Parathyroid adenoma (tissue), 2 donors: Measurements from ENCODE around the gene CLIC6.

Experiments
- H2AFZ ChIP-seq: fragments of 300-600 bp; sonication (generic); one replicate; pipeline ENCODE4 v1.7.0; 2017; ENCODE audit warnings: antibody characterized with exemption, mild to moderate bottlenecking
- H3K27ac ChIP-seq: fragments of 300-600 bp; sonication (generic); one replicate; pipeline ENCODE4 v1.7.0; 2017
- H3K27me3 ChIP-seq: fragments of 300-600 bp; sonication (generic); one replicate; pipeline ENCODE4 v1.7.0; 2017; ENCODE audit warnings: low read length; ENCODE audit not compliant: control insufficient read depth, insufficient read depth
- H3K36me3 ChIP-seq: fragments of 300-600 bp; sonication (generic); one replicate; pipeline ENCODE4 v1.7.0; 2017; ENCODE audit warnings: low read length; ENCODE audit not compliant: control insufficient read depth, insufficient read depth
- H3K4me1 ChIP-seq: fragments of 300-600 bp; sonication (generic); one replicate; pipeline ENCODE4 v1.7.0; 2017; ENCODE audit warnings: control low read depth
- H3K4me2 ChIP-seq: fragments of 300-600 bp; sonication (generic); one replicate; pipeline ENCODE4 v1.7.0; 2017; ENCODE audit warnings: low read length
- H3K4me3 ChIP-seq: fragments of 300-600 bp; sonication (generic); one replicate; pipeline ENCODE4 v1.7.0; 2017; ENCODE audit warnings: low read depth, low read length
- H3K79me2 ChIP-seq: fragments of 300-600 bp; sonication (generic); one replicate; pipeline ENCODE4 v1.7.0; 2017; ENCODE audit warnings: control low read depth
- H3K9ac ChIP-seq: fragments of 300-600 bp; sonication (generic); one replicate; pipeline ENCODE4 v1.7.0; 2017; ENCODE audit warnings: mild to moderate bottlenecking
- H3K9me3 ChIP-seq: fragments of 300-600 bp; sonication (generic); one replicate; pipeline ENCODE4 v1.7.0; 2017; ENCODE audit warnings: low read length; ENCODE audit not compliant: control insufficient read depth
- TF ChIP-seq, protein P1 (sequence below): fragments of 300-600 bp; sonication (generic); IDR thresholded peaks from one replicate; pipeline ENCODE4 v1.7.0; 2017; ENCODE audit warnings: antibody characterized with exemption, mild to moderate bottlenecking
- donor health status: primary hyperparathyroidism.

Gene CLIC6

DNA sequence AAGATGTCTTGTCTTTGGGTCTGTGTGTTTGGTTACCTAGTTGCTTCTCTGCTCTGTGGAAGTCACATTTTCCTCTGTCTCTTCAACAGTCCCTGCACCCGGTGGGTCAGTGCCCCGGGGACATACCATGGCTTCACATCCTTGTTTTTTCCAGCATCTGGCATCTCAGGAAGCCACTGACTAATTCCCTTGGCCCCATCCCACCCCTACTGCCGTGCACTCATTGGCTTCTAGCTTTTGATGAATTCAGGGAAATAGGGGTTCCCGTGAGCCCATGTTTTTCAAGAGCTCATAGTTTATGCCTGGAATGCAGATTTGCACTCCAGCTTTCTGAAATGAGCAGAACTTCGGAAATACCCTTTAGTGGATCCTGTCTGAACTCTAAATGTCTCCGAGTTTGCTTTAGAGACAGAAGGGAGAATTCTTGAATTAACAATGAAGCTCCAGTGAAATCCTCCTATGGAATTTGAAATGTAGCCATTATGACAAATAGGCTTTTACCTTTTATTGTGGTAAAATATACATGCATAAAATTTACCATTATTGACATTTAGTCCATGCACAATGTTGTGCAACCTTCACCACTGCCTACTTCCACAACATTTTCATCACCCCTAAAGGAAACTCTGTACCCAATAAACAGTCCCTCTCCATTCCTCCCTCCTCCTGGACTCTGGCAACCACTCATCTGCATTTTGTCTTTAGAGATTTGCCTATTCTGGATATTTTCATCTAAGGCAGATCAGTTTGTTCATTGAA is 67.5 kb downstream of the CLIC6 start:
- H3K36me3 ChIP-seq, result no peaks in the 10 kb centered on the region
- H3K4me1 ChIP-seq, result no peaks in the 10 kb centered on the region
- H3K27ac ChIP-seq, result no peak overlapping the region
- no peaks in the 10 kb centered on the region for H3K9me3 ChIP-seq
- H2AFZ ChIP-seq, result no peak overlapping the region
- no peak overlapping the region for H3K4me3 ChIP-seq
- TF ChIP-seq, protein P1, sequence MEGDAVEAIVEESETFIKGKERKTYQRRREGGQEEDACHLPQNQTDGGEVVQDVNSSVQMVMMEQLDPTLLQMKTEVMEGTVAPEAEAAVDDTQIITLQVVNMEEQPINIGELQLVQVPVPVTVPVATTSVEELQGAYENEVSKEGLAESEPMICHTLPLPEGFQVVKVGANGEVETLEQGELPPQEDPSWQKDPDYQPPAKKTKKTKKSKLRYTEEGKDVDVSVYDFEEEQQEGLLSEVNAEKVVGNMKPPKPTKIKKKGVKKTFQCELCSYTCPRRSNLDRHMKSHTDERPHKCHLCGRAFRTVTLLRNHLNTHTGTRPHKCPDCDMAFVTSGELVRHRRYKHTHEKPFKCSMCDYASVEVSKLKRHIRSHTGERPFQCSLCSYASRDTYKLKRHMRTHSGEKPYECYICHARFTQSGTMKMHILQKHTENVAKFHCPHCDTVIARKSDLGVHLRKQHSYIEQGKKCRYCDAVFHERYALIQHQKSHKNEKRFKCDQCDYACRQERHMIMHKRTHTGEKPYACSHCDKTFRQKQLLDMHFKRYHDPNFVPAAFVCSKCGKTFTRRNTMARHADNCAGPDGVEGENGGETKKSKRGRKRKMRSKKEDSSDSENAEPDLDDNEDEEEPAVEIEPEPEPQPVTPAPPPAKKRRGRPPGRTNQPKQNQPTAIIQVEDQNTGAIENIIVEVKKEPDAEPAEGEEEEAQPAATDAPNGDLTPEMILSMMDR, result no peak
- no peak overlapping the region for H3K9ac ChIP-seq
- no peak overlapping the region for H3K4me2 ChIP-seq
- H3K27me3 ChIP-seq, result no peaks in the 10 kb centered on the region
- H3K79me2 ChIP-seq, result no peaks in the 10 kb centered on the region

DNA sequence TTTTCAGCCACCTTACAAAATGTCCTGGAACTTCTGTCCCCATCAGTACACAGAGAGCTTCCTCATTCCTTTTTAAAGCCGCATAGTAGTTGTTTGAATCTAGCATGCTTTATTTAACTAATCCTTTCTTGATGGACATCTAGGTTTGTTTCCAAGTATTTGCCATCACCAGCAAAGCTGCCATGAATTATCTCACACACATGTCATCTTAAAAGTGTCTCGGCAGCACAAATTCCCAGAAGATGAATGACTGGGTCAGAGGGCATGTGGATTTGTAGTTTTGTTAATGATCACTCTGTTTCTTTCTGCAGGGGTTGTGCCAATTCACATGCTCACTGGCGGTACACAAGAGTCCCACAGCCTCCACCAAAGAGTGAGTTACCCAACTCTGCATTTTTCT is 68.3 kb downstream of the CLIC6 start:
- H3K9ac ChIP-seq, result no peak overlapping the region
- no peaks in the 10 kb centered on the region for H3K79me2 ChIP-seq
- H3K27me3 ChIP-seq, result no peaks in the 10 kb centered on the region
- H3K9me3 ChIP-seq, result no peaks in the 10 kb centered on the region
- no peak overlapping the region for H3K4me2 ChIP-seq
- no peaks in the 10 kb centered on the region for H3K4me1 ChIP-seq
- no peaks in the 10 kb centered on the region for H3K36me3 ChIP-seq
- TF ChIP-seq, protein P1, result no peak
- no peak overlapping the region for H3K4me3 ChIP-seq
- H3K27ac ChIP-seq, result no peak overlapping the region
- no peak overlapping the region for H2AFZ ChIP-seq

DNA sequence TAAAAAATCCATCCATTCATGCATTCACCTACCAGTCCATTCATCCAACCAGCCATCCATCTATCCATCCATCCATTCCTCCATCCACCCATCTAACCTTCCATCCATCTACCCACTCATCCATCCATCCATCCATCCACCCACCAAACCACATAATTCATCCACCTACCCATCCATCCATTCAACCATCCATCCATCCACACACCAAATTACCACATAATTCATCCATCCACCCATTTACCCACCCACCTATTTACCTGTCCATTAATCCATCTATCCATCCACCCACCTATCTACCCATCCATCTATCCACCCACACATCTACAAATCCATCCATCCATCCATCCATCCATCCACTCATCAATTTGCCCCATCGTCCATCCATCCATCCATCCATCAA is 71.4 kb downstream of the CLIC6 start:
- TF ChIP-seq, protein P1, result no peak
- H3K9me3 ChIP-seq, result no peaks in the 10 kb centered on the region
- H3K27ac ChIP-seq, result no peak overlapping the region
- H3K4me3 ChIP-seq, result no peak overlapping the region
- H3K27me3 ChIP-seq, result no peaks in the 10 kb centered on the region
- H3K4me1 ChIP-seq, result no peaks in the 10 kb centered on the region
- H2AFZ ChIP-seq, result no peak overlapping the region
- no peak overlapping the region for H3K4me2 ChIP-seq
- no peak overlapping the region for H3K9ac ChIP-seq
- H3K79me2 ChIP-seq, result no peaks in the 10 kb centered on the region
- no peaks in the 10 kb centered on the region for H3K36me3 ChIP-seq

DNA sequence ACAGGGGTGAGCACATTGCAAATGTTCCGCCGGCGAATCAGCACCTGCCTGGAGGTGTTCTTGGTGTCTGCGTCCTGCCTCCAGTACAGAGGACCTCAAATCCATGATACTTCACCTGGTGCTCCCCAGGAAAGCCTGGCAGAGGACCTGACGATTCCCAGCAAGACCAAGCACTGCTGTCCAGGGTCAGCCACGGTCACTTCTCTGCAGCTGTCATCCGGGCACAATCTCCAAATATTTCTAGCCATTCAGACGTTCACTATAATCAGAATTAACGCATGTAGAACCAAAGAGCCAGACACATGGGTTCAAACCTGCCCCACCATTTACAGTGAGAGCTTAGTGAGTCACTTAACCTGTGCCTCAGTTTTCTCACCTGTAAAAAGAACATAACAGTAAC is 74.5 kb downstream of the CLIC6 start:
- H2AFZ ChIP-seq, result no peak overlapping the region
- H3K27ac ChIP-seq, result no peak overlapping the region
- no peaks in the 10 kb centered on the region for H3K36me3 ChIP-seq
- H3K27me3 ChIP-seq, result no peaks in the 10 kb centered on the region
- H3K4me3 ChIP-seq, result no peak overlapping the region
- H3K4me2 ChIP-seq, result no peak overlapping the region
- no peaks in the 10 kb centered on the region for H3K79me2 ChIP-seq
- no peaks in the 10 kb centered on the region for H3K4me1 ChIP-seq
- H3K9ac ChIP-seq, result no peak overlapping the region
- TF ChIP-seq, protein P1, result no peak
- H3K9me3 ChIP-seq, result no peaks in the 10 kb centered on the region

DNA sequence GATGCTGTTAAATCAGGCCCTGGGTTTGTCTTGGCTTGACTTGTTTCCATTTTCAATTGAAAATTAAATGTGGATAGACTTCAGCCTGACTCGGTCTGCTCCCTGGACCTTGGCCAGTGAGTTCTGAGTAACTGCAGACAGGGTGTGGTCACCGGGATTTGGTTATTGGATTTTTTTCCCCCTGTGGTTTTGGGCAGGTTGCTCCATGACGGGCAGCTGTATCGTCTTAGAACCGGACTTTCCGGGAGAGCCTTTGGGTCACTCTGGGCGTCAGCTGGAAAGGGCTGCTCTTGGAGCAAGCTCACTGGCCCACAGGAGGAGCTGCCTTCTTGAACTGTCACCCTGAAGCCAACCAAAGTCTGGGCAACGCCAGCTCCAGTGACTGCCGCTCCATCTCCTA is 75.0 kb downstream of the CLIC6 start:
- Histone ChIP-seq H3K4me3 (no peak overlapping the region), H3K9me3 (no peaks in the 10 kb centered on the region), H2AFZ (no peak overlapping the region), H3K4me1 (no peaks in the 10 kb centered on the region), H3K4me2 (no peak overlapping the region), H3K27me3 (no peaks in the 10 kb centered on the region), H3K9ac (no peak overlapping the region), H3K36me3 (no peaks in the 10 kb centered on the region), H3K79me2 (no peaks in the 10 kb centered on the region), H3K27ac (no peak overlapping the region)
- TF ChIP-seq, protein P1, result no peak
